Neural progenitor cell (in vitro differentiated cells): ENCODE data around the gene ZNF200.

Experiments used
- CTCF ChIP-seq: fragments of 200-600 bp; sonication (generic); IDR thresholded peaks from 2 replicates; pipeline ENCODE4 v1.5.1; 2017; ENCODE audit warnings: antibody characterized with exemption, mild to moderate bottlenecking
- EZH2 ChIP-seq: fragments of 200-600 bp; sonication (generic); IDR thresholded peaks from 2 replicates; pipeline ENCODE4 v1.6.1; 2017; ENCODE audit warnings: antibody characterized with exemption, mild to moderate bottlenecking, moderate library complexity
- EZH2phosphoT487 ChIP-seq: fragments of 200-600 bp; sonication (generic); IDR thresholded peaks from 2 replicates; pipeline ENCODE4 v1.6.1; 2017; ENCODE audit warnings: antibody characterized with exemption

- TF ChIP-seq CTCF: no peak
- no peak for TF ChIP-seq EZH2phosphoT487
- TF ChIP-seq EZH2: no peak
Observed at GRCh38 chr16:3212567-3212966, 22.4 kb downstream of the ZNF200 start.
